Stomach smooth muscle (tissue), 2 donors: Measurements from ENCODE around the gene KCND3.
A peak's percentile ranks its signal among the peaks of the same experiment; 100 is the strongest.

Experiments used
- H3K27ac ChIP-seq: one replicate; pipeline ENCODE4 v1.7.0; 2013; ENCODE audit warnings: mild to moderate bottlenecking, low read length, inconsistent platforms
- H3K27me3 ChIP-seq, 2 donors: one replicate each; pipeline ENCODE4 v1.7.0; 2013; ENCODE audit warnings: low read length in 2 of 2; ENCODE audit not compliant: insufficient read depth in 2 of 2, control insufficient read depth in 1 of 2
- H3K36me3 ChIP-seq, 2 donors: one replicate each; pipeline ENCODE4 v1.7.0; 2013; ENCODE audit warnings: low read length in 2 of 2; ENCODE audit not compliant: control insufficient read depth in 2 of 2, insufficient read depth in 2 of 2
- H3K4me1 ChIP-seq: one replicate; pipeline ENCODE4 v1.7.0; 2013; ENCODE audit warnings: low read length; ENCODE audit not compliant: control insufficient read depth, insufficient read depth
- H3K4me3 ChIP-seq, 2 donors: one replicate each; pipeline ENCODE4 v1.7.0; 2013; ENCODE audit warnings: low read length in 2 of 2
- H3K9ac ChIP-seq, 2 donors: one replicate each; pipeline ENCODE4 v1.7.0; 2013; ENCODE audit warnings: low read length in 2 of 2, mild to moderate bottlenecking in 1 of 2
- H3K9me3 ChIP-seq, 2 donors: one replicate each; pipeline ENCODE4 v1.7.0; 2013; ENCODE audit warnings: low read length in 2 of 2; ENCODE audit not compliant: control insufficient read depth in 2 of 2
- donor health status: healthy.
- donor health status: Pancreatic carcinoma.

The KCND3 gene

DNA sequence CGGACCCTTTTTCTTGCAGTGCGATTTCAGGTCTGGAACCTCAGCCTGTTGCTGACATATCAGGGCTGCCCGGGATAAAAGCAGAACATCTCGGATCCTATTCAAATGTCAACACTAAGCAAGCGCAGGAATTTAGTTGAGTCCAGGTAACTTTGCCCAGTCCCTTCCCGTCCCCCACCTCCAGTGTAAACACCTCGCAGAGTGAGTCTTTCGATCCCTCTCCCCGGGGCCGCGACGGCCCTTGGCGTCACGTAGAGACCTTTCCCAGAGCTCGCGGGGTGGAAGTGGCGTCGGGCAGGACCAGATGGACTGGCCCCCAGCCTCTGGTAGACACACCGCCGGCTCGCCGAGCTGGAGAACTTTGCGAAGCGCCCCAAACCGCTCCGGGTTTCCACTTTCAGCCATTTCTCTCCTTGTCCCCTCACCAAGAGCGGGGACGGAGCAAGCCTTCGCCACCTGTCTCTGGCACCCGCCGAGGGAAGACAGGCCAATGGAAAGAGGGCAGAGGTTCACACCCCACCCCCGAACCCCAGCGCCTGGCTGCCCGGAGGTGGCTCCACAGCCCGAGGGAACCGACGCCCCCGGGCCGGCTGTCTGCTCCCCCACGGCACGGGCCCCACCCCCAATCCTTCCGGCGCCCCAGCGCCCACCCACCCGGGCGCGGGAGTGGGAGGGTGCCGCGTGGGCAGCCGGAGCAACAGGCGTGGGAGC, 570 bp downstream of the KCND3 start:
- no peak overlapping the region for H3K27ac ChIP-seq
- H3K4me3 ChIP-seq: peak overlapping the region; percentile 74 to 81
- peak overlapping the region; percentile 37 to 58 for H3K9ac ChIP-seq
- H3K9me3 ChIP-seq: no peaks in the 10 kb centered on the region
- no peaks in the 10 kb centered on the region for H3K36me3 ChIP-seq
- no peaks in the 10 kb centered on the region for H3K27me3 ChIP-seq
- peaks cover 47% of the 10 kb centered on the region for H3K4me1 ChIP-seq

- Histone ChIP-seq H3K4me3 (peak overlapping the region; percentile 74 to 81), H3K4me1 (peaks cover 47% of the 10 kb centered on the region), H3K27ac (peak overlapping the region; percentile 11), H3K36me3 (no peaks in the 10 kb centered on the region), H3K9ac (peak overlapping the region; percentile 37 to 58), H3K27me3 (no peaks in the 10 kb centered on the region), H3K9me3 (no peaks in the 10 kb centered on the region)
Observed at GRCh38 chr1:111988377-111988742, 1.1 kb downstream of the KCND3 start.

DNA sequence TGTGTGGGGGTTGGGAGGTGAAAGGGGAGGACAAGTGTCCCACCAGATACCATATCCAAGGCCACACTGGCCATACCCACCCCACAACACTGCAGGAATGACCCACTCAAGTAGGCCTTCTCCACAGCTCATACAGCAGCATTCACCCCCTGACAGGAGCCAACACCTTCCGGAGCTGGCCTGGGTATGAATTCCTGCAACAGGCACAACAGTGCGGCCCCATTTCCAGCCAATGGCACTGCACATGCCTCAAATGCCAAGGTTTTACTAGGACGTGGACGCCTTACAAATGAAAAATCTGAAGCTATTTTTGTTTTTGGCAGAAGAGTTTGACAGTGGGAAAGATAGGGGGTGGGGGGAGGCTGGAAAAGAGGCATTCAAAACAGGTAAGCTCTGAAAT, 2.0 kb downstream of the KCND3 start:
- no peaks in the 10 kb centered on the region for H3K9me3 ChIP-seq
- H3K4me3 ChIP-seq: peak overlapping the region in 1 of 2 donors; percentile 55
- H3K27ac ChIP-seq: no peak overlapping the region
- no peaks in the 10 kb centered on the region for H3K36me3 ChIP-seq
- no peak overlapping the region for H3K9ac ChIP-seq
- H3K4me1 ChIP-seq: peaks cover 47% of the 10 kb centered on the region
- H3K27me3 ChIP-seq: no peaks in the 10 kb centered on the region

DNA sequence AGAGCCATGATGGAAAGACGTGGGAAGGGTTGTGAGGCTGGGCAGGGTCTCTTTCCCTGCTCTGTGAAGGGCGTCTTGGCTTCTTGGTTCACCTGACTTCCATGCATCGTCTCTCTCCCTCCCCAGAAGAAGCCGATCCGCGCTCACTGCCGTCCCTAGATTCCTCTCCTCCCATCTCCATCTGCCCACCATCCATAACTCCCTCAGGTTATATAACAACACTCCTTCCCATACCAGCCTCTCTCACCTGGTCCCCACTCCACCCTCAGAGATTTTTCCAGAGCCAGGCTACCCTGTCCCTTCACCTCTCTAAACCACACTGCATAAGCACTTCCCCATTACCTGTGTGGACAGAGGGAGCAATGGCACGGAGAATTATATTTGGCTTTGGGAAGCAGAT, 6.0 kb downstream of the KCND3 start:
- no peaks in the 10 kb centered on the region for H3K9me3 ChIP-seq
- no peak overlapping the region for H3K9ac ChIP-seq
- H3K36me3 ChIP-seq: peaks cover 12 to 16% of the 10 kb centered on the region in 2 donors
- H3K27ac ChIP-seq: no peak overlapping the region
- H3K27me3 ChIP-seq: no peaks in the 10 kb centered on the region
- peaks cover 20% of the 10 kb centered on the region for H3K4me1 ChIP-seq
- H3K4me3 ChIP-seq: no peak overlapping the region

DNA sequence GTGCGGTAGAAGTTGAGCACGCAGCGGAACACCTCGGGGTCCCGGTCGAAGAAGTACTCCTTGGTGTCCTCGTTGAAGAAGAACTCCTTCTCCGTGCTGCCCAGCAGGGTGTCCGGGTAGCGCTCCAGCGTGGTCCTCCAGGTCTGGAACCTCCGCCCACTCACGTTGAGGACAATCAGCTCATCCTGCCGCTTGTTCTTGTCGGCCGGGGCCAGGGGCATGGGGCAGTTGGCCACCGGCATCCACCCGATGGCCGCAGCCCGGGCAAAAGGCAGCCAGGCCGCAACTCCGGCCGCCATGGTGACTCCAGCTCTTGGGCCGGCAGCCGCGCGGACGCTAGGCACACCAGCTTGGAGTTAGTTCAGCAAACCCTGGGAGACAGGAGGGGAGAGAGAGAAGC, 7.0 kb downstream of the KCND3 start:
- H3K4me1 ChIP-seq: peaks cover 11% of the 10 kb centered on the region
- no peaks in the 10 kb centered on the region for H3K9me3 ChIP-seq
- H3K27me3 ChIP-seq: peaks cover 0 to 2% of the 10 kb centered on the region in 2 donors

GRCh38 chr1:111981871-111982270, 7.6 kb downstream of the KCND3 start:
- Histone ChIP-seq H3K27me3 (peaks cover 0 to 2% of the 10 kb centered on the region in 2 donors), H3K36me3 (peaks cover 14 to 16% of the 10 kb centered on the region in 2 donors), H3K4me3 (no peak overlapping the region), H3K27ac (no peak overlapping the region), H3K4me1 (peaks cover 5% of the 10 kb centered on the region), H3K9me3 (no peaks in the 10 kb centered on the region), H3K9ac (no peak overlapping the region)

More for the DNA sequence above, 7.0 kb downstream of the KCND3 start:
- Histone ChIP-seq H3K4me3 (no peak overlapping the region), H3K36me3 (peaks cover 14 to 16% of the 10 kb centered on the region in 2 donors), H3K27ac (no peak overlapping the region), H3K9ac (no peak overlapping the region)

- Histone ChIP-seq H3K9me3 (no peaks in the 10 kb centered on the region), H3K4me3 (no peak overlapping the region), H3K27me3 (peaks cover 0 to 2% of the 10 kb centered on the region in 2 donors), H3K4me1 (peaks cover 2% of the 10 kb centered on the region), H3K36me3 (peaks cover 16 to 17% of the 10 kb centered on the region in 2 donors), H3K27ac (no peak overlapping the region), H3K9ac (no peak overlapping the region)
Observed at GRCh38 chr1:111981090-111981489, 8.4 kb downstream of the KCND3 start.

DNA sequence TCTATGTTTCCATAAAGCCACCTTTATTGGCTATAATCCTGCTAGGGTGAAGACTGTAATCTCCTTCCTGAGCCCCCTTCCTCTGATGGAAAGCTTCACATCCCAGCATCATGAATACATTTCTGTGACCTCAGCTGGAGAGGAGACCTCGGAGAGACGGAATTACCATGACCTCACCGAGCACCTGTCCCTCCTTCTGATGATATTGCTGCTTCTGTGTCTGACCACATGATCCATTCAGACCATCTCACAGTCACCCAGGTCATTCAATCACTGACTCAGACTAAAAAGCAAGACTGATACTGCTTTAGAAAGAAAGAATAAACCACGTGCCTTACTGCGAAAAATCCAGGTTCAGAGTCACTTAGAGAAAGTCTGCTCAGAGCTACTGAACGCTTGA, 8.8 kb downstream of the KCND3 start:
- H3K4me3 ChIP-seq: no peak overlapping the region
- H3K27ac ChIP-seq: no peak overlapping the region
- H3K4me1 ChIP-seq: peaks cover 2% of the 10 kb centered on the region
- H3K9ac ChIP-seq: no peak overlapping the region
- peaks cover 0 to 2% of the 10 kb centered on the region in 2 donors for H3K27me3 ChIP-seq
- H3K9me3 ChIP-seq: no peaks in the 10 kb centered on the region
- H3K36me3 ChIP-seq: peaks cover 16 to 17% of the 10 kb centered on the region in 2 donors

- no peaks in the 10 kb centered on the region for H3K4me1 ChIP-seq
- no peak overlapping the region for H3K9ac ChIP-seq
- H3K36me3 ChIP-seq: peaks cover 16 to 21% of the 10 kb centered on the region in 2 donors
- no peak overlapping the region for H3K27ac ChIP-seq
- H3K27me3 ChIP-seq: peaks cover 0 to 2% of the 10 kb centered on the region in 2 donors
- no peak overlapping the region for H3K4me3 ChIP-seq
- no peaks in the 10 kb centered on the region for H3K9me3 ChIP-seq
Observed at GRCh38 chr1:111978695-111979094, 10.8 kb downstream of the KCND3 start.

GRCh38 chr1:111977378-111977777, 12.1 kb downstream of the KCND3 start:
- no peaks in the 10 kb centered on the region for H3K4me1 ChIP-seq

GRCh38 chr1:111976842-111977241, 12.6 kb downstream of the KCND3 start:
- Histone ChIP-seq H3K4me1 (no peaks in the 10 kb centered on the region), H3K27me3 (peaks cover 0 to 2% of the 10 kb centered on the region in 2 donors), H3K9me3 (no peaks in the 10 kb centered on the region), H3K4me3 (no peak overlapping the region), H3K27ac (no peak overlapping the region), H3K36me3 (peaks cover 15 to 18% of the 10 kb centered on the region in 2 donors), H3K9ac (no peak overlapping the region)

More at GRCh38 chr1:111977378-111977777, 12.1 kb downstream of the KCND3 start:
- H3K9me3 ChIP-seq: no peaks in the 10 kb centered on the region
- peaks cover 0 to 2% of the 10 kb centered on the region in 2 donors for H3K27me3 ChIP-seq
- peaks cover 16 to 21% of the 10 kb centered on the region in 2 donors for H3K36me3 ChIP-seq
- no peak overlapping the region for H3K27ac ChIP-seq
- no peak overlapping the region for H3K9ac ChIP-seq
- no peak overlapping the region for H3K4me3 ChIP-seq
